Neuronal stem cell (in vitro differentiated cells): ENCODE data around the gene PLAGL2.
A peak's percentile ranks its signal among the peaks of the same experiment; 100 is the strongest.

ENCODE experiments used
- DNase-seq: peaks from one replicate; pipeline ENCODE4 v3.0.0-alpha.2; 2013; ENCODE audit warnings: low spot score
- H2AFZ ChIP-seq: one replicate; pipeline ENCODE4 v1.6.1; 2013; ENCODE audit warnings: mild to moderate bottlenecking, low read length, inconsistent platforms
- H2AK5ac ChIP-seq: 2 replicates; pipeline ENCODE4 v1.6.1; 2013; ENCODE audit warnings: low read depth, mild to moderate bottlenecking, inconsistent platforms, low read length, moderate library complexity, mixed read lengths
- H2BK120ac ChIP-seq: 2 replicates; pipeline ENCODE4 v1.6.1; 2013; ENCODE audit warnings: low read depth, mild to moderate bottlenecking, inconsistent platforms, low read length, moderate library complexity, mixed read lengths
- H2BK12ac ChIP-seq: one replicate; pipeline ENCODE4 v1.6.1; 2013; ENCODE audit warnings: low read length, inconsistent platforms
- H2BK15ac ChIP-seq: 2 replicates; pipeline ENCODE4 v1.6.1; 2013; ENCODE audit warnings: mild to moderate bottlenecking, low read length, inconsistent platforms, mixed read lengths
- H2BK5ac ChIP-seq: one replicate; pipeline ENCODE4 v1.6.1; 2013; ENCODE audit warnings: inconsistent platforms, mild to moderate bottlenecking, low read length, moderate library complexity
- H3K14ac ChIP-seq: one replicate; pipeline ENCODE4 v1.6.1; 2013; ENCODE audit warnings: low read length, inconsistent platforms
- H3K18ac ChIP-seq: 2 replicates; pipeline ENCODE4 v1.6.1; 2013; ENCODE audit warnings: low read length, inconsistent platforms
- H3K23ac ChIP-seq: 2 replicates; pipeline ENCODE4 v1.6.1; 2013; ENCODE audit warnings: low read depth, mild to moderate bottlenecking, mixed read lengths, low read length, inconsistent platforms; ENCODE audit not compliant: poor library complexity
- H3K27ac ChIP-seq: replicated peaks from 3 replicates; pipeline ENCODE4 v1.5.1; 2013; ENCODE audit warnings: low read length, inconsistent platforms
- H3K27me3 ChIP-seq, 3 experiments: 2 replicates each; pipeline ENCODE4 v1.6.1; 2013; ENCODE audit warnings: low read length in 3 of 3, mild to moderate bottlenecking in 2 of 3, inconsistent platforms in 1 of 3, low read depth in 1 of 3, mixed read lengths in 1 of 3, moderate library complexity in 1 of 3; ENCODE audit not compliant: control insufficient read depth in 3 of 3, insufficient read depth in 3 of 3
- H3K36me3 ChIP-seq, 2 donors: replicated peaks in 1 of 2; 2 replicates each; pipeline ENCODE4 v1.6.1; 2013; ENCODE audit warnings: low read length in 2 of 2; ENCODE audit not compliant: control insufficient read depth in 2 of 2, insufficient read depth in 2 of 2
- H3K4ac ChIP-seq: 2 replicates; pipeline ENCODE4 v1.6.1; 2013; ENCODE audit warnings: inconsistent platforms, mild to moderate bottlenecking, low read length, moderate library complexity
- H3K4me1 ChIP-seq, 2 donors: 1 replicate in 1 of 2; 2 replicates in 1 of 2; pipeline ENCODE4 v1.6.1; 2013; ENCODE audit warnings: low read length in 2 of 2, low read depth in 1 of 2; ENCODE audit not compliant: control insufficient read depth in 2 of 2, insufficient read depth in 1 of 2
- H3K4me2 ChIP-seq: one replicate; pipeline ENCODE4 v1.6.1; 2013; ENCODE audit warnings: mild to moderate bottlenecking, low read length, inconsistent platforms; ENCODE audit not compliant: insufficient read depth, poor library complexity, severe bottlenecking
- H3K4me3 ChIP-seq, 2 donors: 2 replicates each; pipeline ENCODE4 v1.5.1; 2013; ENCODE audit warnings: low read length in 2 of 2, mild to moderate bottlenecking in 2 of 2, inconsistent platforms in 1 of 2, moderate library complexity in 1 of 2
- H3K79me1 ChIP-seq: one replicate; pipeline ENCODE4 v1.6.1; 2013; ENCODE audit warnings: low read depth, mild to moderate bottlenecking, inconsistent platforms, low read length, moderate library complexity
- H3K9ac ChIP-seq: one replicate; pipeline ENCODE4 v1.6.1; 2013; ENCODE audit warnings: mild to moderate bottlenecking, low read depth, low read length, inconsistent platforms; ENCODE audit not compliant: poor library complexity
- H3K9me3 ChIP-seq, 2 donors: replicated peaks in 1 of 2; 2 replicates each; pipeline versions ENCODE3 to v1.6.1; 2013; ENCODE audit warnings: low read length in 2 of 2, mild to moderate bottlenecking in 2 of 2, inconsistent platforms in 1 of 2, low read depth in 1 of 2, mixed read lengths in 1 of 2, moderate library complexity in 1 of 2; ENCODE audit not compliant: control insufficient read depth in 2 of 2, insufficient read depth in 1 of 2
- H4K8ac ChIP-seq: one replicate; pipeline ENCODE4 v1.6.1; 2013; ENCODE audit warnings: low read depth, mild to moderate bottlenecking, inconsistent platforms, low read length, moderate library complexity
- H4K91ac ChIP-seq: one replicate; pipeline ENCODE4 v1.6.1; 2013; ENCODE audit warnings: low read length, low read depth, mild to moderate bottlenecking, inconsistent platforms; ENCODE audit not compliant: poor library complexity
- WGBS, 2 donors: extraction: QIAGEN DNeasy Blood & Tissue Kit; methylation state at CpG; one replicate each; pipeline ENCODE4 v1.1.7; 2013; ENCODE audit warnings: missing lambda C conversion rate in 2 of 2, mixed read lengths in 1 of 2; ENCODE audit not compliant: insufficient read length in 2 of 2, insufficient replicate concordance in 1 of 2; ENCODE audit errors: extremely low coverage in 2 of 2; 5-methylcytosine and 5-hydroxymethylcytosine counted together

Gene PLAGL2

DNA sequence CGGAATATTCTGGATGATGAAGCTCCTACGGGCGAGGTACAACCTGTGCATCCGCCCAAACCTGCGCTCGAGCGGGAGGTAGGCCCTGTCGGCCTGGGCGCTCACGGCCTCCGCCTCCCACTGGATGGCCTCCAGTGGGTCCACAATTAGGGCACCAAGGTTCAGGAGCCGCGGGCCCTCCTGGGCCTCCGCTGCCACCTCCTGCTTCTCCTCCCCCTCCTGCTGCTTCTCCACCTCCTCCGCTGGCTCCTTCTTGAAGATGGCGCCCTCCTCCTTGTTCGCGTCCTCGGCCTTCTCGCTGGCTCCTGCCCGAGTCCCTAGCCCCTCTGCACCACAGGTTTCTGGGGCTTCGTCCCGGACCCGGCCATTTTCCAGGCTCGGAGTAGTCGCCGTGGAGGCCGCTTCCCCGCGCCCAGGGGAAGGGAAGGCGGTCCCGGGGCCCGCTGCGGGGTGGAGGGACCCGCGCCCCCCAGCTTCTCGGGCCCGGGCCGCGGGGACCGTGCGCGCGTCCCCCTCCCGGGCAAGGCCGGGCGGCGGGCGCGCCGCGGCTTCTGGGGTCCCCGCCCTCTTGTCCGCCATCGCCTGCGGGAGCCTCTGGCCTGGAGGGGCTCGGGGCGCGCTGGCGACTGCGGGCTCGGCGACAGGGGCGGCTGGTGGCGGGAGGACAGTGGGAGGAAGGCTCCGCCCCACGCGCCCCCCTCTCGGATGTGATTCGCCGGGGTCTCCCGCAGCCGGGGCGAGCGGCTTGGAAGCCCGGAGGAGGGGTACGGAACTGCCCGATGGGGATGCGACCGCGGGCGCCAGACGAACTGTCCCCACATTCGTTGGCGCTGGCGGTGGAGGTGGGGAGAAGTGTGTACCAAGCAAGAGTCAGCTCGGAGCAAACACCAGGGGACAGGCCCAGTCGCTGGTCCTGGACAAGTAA lies 17.6 kb downstream of the PLAGL2 start:
- H3K4ac ChIP-seq: no peak overlapping the region
- H3K4me1 ChIP-seq: peaks cover 0 to 23% of the 10 kb centered on the region in 2 donors
- H3K4me2 ChIP-seq: peak overlapping the region; percentile 93
- H3K79me1 ChIP-seq: peaks cover 16% of the 10 kb centered on the region
- peak overlapping the region; percentile 83 for H4K8ac ChIP-seq
- peak overlapping the region; percentile 72 for H3K14ac ChIP-seq
- WGBS, 2 donors: no CpG with 5 or more reads among the region's 88 CpGs
- peak overlapping the region; percentile 96 for H3K18ac ChIP-seq
- peaks cover 16 to 46% of the 10 kb centered on the region in 2 donors for H3K36me3 ChIP-seq
- H2BK15ac ChIP-seq: no peak overlapping the region
- no peaks in the 10 kb centered on the region for H3K27me3 ChIP-seq
- peak overlapping the region; percentile 94 for H3K9ac ChIP-seq
- H2AFZ ChIP-seq: peak overlapping the region; percentile 78
- H2BK120ac ChIP-seq: peak overlapping the region; percentile 56
- peak overlapping the region; percentile 74 for H4K91ac ChIP-seq
- H2BK5ac ChIP-seq: peak overlapping the region; percentile 66
- peak overlapping the region; percentile 66 for H3K23ac ChIP-seq
- H2AK5ac ChIP-seq: peak overlapping the region; percentile 12
- H2BK12ac ChIP-seq: peak overlapping the region; percentile 59
- peak overlapping the region; percentile 43 to 87 for H3K4me3 ChIP-seq
- DNase-seq: peak; percentile 67
- peak overlapping the region; percentile 73 for H3K27ac ChIP-seq
- peaks cover 2 to 9% of the 10 kb centered on the region in 2 donors for H3K9me3 ChIP-seq

DNA sequence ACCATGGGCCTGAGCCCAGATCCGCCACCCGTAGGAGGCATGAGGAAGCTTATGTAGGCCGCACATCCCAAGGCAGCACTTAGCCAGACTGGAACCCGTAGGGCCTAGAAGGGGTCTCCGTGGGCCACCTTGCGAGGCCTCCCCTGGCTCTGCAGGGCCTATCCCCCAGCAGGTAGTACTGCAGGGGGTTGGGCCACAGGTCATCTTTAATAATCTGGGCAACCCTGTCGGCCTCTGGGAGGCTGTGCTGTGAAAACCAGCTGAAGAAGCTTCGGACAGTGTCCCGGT lies 18.5 kb downstream of the PLAGL2 start:
- peak overlapping the region; percentile 12 for H2AK5ac ChIP-seq
- H2BK120ac ChIP-seq: no peak overlapping the region
- H4K91ac ChIP-seq: peak overlapping the region; percentile 66
- no peak overlapping the region for H2BK15ac ChIP-seq
- peaks cover 2 to 9% of the 10 kb centered on the region in 2 donors for H3K9me3 ChIP-seq
- no peaks in the 10 kb centered on the region for H3K27me3 ChIP-seq
- peaks cover 16% of the 10 kb centered on the region for H3K79me1 ChIP-seq
- H3K36me3 ChIP-seq: peaks cover 11 to 37% of the 10 kb centered on the region in 2 donors
- no peak overlapping the region for H3K4ac ChIP-seq
- peak overlapping the region; percentile 93 for H3K4me2 ChIP-seq
- no peak overlapping the region for H2BK12ac ChIP-seq
- no CpG with 5 or more reads among the region's 9 CpGs for WGBS, 2 donors
- H2AFZ ChIP-seq: no peak overlapping the region
- H3K14ac ChIP-seq: peak overlapping the region; percentile 17
- no peak overlapping the region for H4K8ac ChIP-seq
- H3K9ac ChIP-seq: no peak overlapping the region
- no peak overlapping the region for H3K4me3 ChIP-seq
- DNase-seq: no peak
- H3K23ac ChIP-seq: peak overlapping the region; percentile 21
- H2BK5ac ChIP-seq: no peak overlapping the region
- peaks cover 0 to 23% of the 10 kb centered on the region in 2 donors for H3K4me1 ChIP-seq
- peak overlapping the region; percentile 54 for H3K18ac ChIP-seq
- no peak overlapping the region for H3K27ac ChIP-seq

DNA sequence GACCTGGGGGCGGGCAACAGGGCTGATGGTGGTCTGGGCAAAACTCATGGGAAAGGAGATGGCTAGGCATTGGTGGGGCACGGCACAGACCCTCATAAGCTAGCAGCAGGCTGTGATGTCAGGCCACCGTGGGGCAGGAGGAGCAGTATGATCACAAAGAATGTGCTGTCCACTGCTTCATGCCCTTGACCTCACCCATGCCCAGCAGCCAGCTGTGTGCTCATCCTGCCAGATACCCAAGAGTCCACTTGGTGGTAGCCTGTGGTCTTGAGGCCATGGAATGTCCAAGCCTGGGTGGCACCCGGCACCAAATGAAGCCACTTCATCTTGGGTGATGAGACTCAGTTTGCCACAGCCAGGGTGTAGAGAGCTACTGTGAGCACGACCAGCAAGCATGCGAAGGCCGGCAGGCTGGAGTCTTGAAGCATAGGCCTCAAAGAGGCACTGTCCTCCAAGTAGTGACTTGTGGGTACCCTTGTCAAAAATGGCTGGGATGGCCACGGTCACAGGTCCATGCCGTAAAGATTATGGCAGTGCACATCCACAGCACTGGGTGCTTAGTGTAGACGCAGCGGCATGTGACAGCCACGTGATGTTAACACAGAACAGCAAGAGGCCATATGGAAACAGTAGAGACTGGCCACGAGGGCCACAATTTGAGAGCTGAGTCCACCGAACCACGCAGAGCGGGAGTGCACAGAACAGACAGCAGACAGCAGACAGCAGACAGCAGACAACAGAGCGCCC lies 19.0 kb downstream of the PLAGL2 start:
- peak overlapping the region; percentile 12 for H2AK5ac ChIP-seq
- peaks cover 2 to 9% of the 10 kb centered on the region in 2 donors for H3K9me3 ChIP-seq
- peaks cover 0 to 23% of the 10 kb centered on the region in 2 donors for H3K4me1 ChIP-seq
- no peak overlapping the region for H2BK120ac ChIP-seq
- peaks cover 10 to 32% of the 10 kb centered on the region in 2 donors for H3K36me3 ChIP-seq
- peak overlapping the region; percentile 6 for H3K18ac ChIP-seq
- peak overlapping the region; percentile 88 for H4K91ac ChIP-seq
- no peak overlapping the region for H2AFZ ChIP-seq
- no peak overlapping the region for H2BK12ac ChIP-seq
- no peak for DNase-seq
- H3K4me2 ChIP-seq: no peak overlapping the region
- no peak overlapping the region for H2BK15ac ChIP-seq
- peak overlapping the region; percentile 33 for H3K9ac ChIP-seq
- no peak overlapping the region for H3K4ac ChIP-seq
- no peaks in the 10 kb centered on the region for H3K27me3 ChIP-seq
- WGBS, 2 donors: no CpG with 5 or more reads among the region's 17 CpGs
- no peak overlapping the region for H2BK5ac ChIP-seq
- peak overlapping the region; percentile 56 for H3K23ac ChIP-seq
- H3K79me1 ChIP-seq: peaks cover 16% of the 10 kb centered on the region
- peak overlapping the region; percentile 17 for H3K14ac ChIP-seq
- H4K8ac ChIP-seq: no peak overlapping the region
- H3K4me3 ChIP-seq: peak overlapping the region in 1 of 2 donors; percentile 63
- H3K27ac ChIP-seq: no peak overlapping the region

DNA sequence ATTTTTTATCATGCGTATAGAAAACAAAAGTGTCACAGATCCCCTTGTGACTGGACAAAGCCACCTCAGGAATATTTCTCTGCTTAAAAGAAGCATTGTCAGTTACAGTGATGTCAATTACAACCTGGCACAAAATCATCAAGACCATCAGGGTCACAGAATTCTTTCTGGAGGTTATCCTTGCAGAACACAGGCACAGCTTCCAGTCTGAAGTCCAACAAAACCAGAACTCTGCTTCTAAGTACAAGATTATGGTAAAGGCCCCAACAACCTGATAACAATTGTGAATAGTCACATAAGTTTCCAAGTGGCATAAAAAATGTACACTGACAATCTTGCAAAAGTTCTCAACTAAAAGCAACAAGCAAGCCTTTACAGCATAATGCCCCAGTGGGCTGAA lies 21.0 kb downstream of the PLAGL2 start:
- H3K23ac ChIP-seq: no peak overlapping the region
- H3K14ac ChIP-seq: no peak overlapping the region
- no peak overlapping the region for H2BK12ac ChIP-seq
- no peak overlapping the region for H3K4ac ChIP-seq
- no peak overlapping the region for H3K4me3 ChIP-seq
- H2AFZ ChIP-seq: no peak overlapping the region
- H3K9me3 ChIP-seq: peaks cover 2 to 9% of the 10 kb centered on the region in 2 donors
- H4K91ac ChIP-seq: no peak overlapping the region
- WGBS, 2 donors: no CpG with 5 or more reads among the region's 1 CpG
- H3K4me1 ChIP-seq: peaks cover 0 to 23% of the 10 kb centered on the region in 2 donors
- H3K79me1 ChIP-seq: peaks cover 16% of the 10 kb centered on the region
- no peak overlapping the region for H3K4me2 ChIP-seq
- H3K9ac ChIP-seq: no peak overlapping the region
- no peak overlapping the region for H3K27ac ChIP-seq
- no peak overlapping the region for H2AK5ac ChIP-seq
- H4K8ac ChIP-seq: no peak overlapping the region
- H3K18ac ChIP-seq: no peak overlapping the region
- no peak overlapping the region for H2BK5ac ChIP-seq
- no peak overlapping the region for H2BK15ac ChIP-seq
- H2BK120ac ChIP-seq: no peak overlapping the region
- no peaks in the 10 kb centered on the region for H3K27me3 ChIP-seq
- no peak for DNase-seq
- H3K36me3 ChIP-seq: peaks cover 10 to 13% of the 10 kb centered on the region in 2 donors
